HepG2 (cell line): Measurements from ENCODE around the gene BAG3. TPM values are rescaled to one million over a fixed set of nuclear protein-coding genes. Genes with fewer than 3 reads are reported as not detected.

Experiments
- ATAC-seq: fragments of 200-7000 bp; cut with Tn5 transposase; 3 replicates; pipeline ENCODE4 v1.9.1; 2020; ENCODE audit warnings: mild to moderate bottlenecking, moderate library complexity
- BruUV-seq: library from RNA; stranded (reverse); fragments of 400-500 nt; replicated peaks from 2 replicates; lab custom pipeline; 2021; lab: Mats Ljungman, UMichigan
- CTCF ChIA-PET: fragments of 300-600 bp; formaldehyde crosslinking; extraction: SDS; loops from one replicate; lab custom pipeline; 2021; ENCODE audit warnings: low total read pairs, inconsistent platforms, low intra/inter-chr PET ratio; lab: Yijun Ruan, JAX
- POLR2A ChIA-PET: fragments of 350-600 bp; sonication (Branson Sonifier 250); formaldehyde crosslinking; loops from one replicate; lab custom pipeline; 2020; ENCODE audit warnings: antibody characterized with exemption, inconsistent platforms; lab: Yijun Ruan, JAX
- DNase-seq: peaks from one replicate; pipeline ENCODE4 v3.0.0-alpha.2; 2015; ENCODE audit warnings: low spot score
- FAIRE-seq: peaks from 3 replicates; lab custom pipeline; 2011; peaks lifted over from hg19 to GRCh38; lab: Jason Lieb, UNC
- H2AFZ ChIP-seq: one replicate; pipeline ENCODE4 v1.6.1; 2011; ENCODE audit warnings: low read length, inconsistent platforms
- H3K27ac ChIP-seq: fragments of 300-600 bp; 3 replicates; pipeline ENCODE4 v1.8.0; 2011; ENCODE audit warnings: mixed run types, mild to moderate bottlenecking, mixed read lengths, low read length, inconsistent platforms; ENCODE audit not compliant: insufficient read depth; ENCODE audit errors: extremely low read length
- H3K27me3 ChIP-seq, 2 experiments: fragments of 200-600 bp in 1 of 2; 2 replicates in 1 of 2; 3 replicates in 1 of 2; pipeline versions ENCODE4 v1.6.0 to v1.8.0; 2011; ENCODE audit warnings: low read length in 2 of 2, mild to moderate bottlenecking in 2 of 2, moderate library complexity in 2 of 2, inconsistent platforms in 1 of 2; ENCODE audit not compliant: insufficient read depth in 2 of 2, control insufficient read depth in 1 of 2
- H3K36me3 ChIP-seq, 2 experiments: fragments of 200-600 bp in 1 of 2; replicated peaks in 1 of 2; 2 replicates in 1 of 2; 3 replicates in 1 of 2; pipeline versions ENCODE4 v1.5.1 to v1.8.0; 2011; ENCODE audit warnings: low read length in 2 of 2, inconsistent platforms in 1 of 2; ENCODE audit not compliant: insufficient read depth in 2 of 2, control insufficient read depth in 1 of 2
- H3K4me1 ChIP-seq: 2 replicates; pipeline ENCODE4 v1.5.1; 2012; ENCODE audit warnings: low read length, inconsistent platforms; ENCODE audit not compliant: insufficient read depth
- H3K4me2 ChIP-seq: 2 replicates; pipeline ENCODE4 v1.6.0; 2011; ENCODE audit warnings: low read depth, low read length, inconsistent platforms
- H3K4me3 ChIP-seq, 3 experiments: fragments of 200-600 bp in 1 of 3; sonication (generic), shearing (Covaris generic) in 1 of 3; replicated peaks in 1 of 3; 2 replicates each; pipeline ENCODE4 v1.5.1; 2011 to 2016; ENCODE audit warnings: low read length in 3 of 3, inconsistent platforms in 2 of 3, low read depth in 2 of 3, mild to moderate bottlenecking in 2 of 3, control low read depth in 1 of 3, mixed read lengths in 1 of 3; ENCODE audit not compliant: insufficient read depth in 1 of 3
- H3K79me2 ChIP-seq: one replicate; pipeline ENCODE4 v1.6.1; 2011; ENCODE audit warnings: low read length, inconsistent platforms; ENCODE audit not compliant: insufficient read depth
- H3K9ac ChIP-seq: 2 replicates; pipeline ENCODE4 v1.6.0; 2011; ENCODE audit warnings: mild to moderate bottlenecking, low read depth, low read length, inconsistent platforms; ENCODE audit not compliant: insufficient read depth
- H3K9me3 ChIP-seq: 2 replicates; pipeline ENCODE4 v1.5.1; 2012; ENCODE audit warnings: mild to moderate bottlenecking, low read length
- H4K20me1 ChIP-seq: 2 replicates; pipeline ENCODE4 v1.6.0; 2011; ENCODE audit warnings: inconsistent platforms, mild to moderate bottlenecking, low read length, moderate library complexity; ENCODE audit not compliant: insufficient read depth
- CAMTA2 ChIP-seq: sonication (generic); formaldehyde crosslinking; IDR thresholded peaks from 2 replicates; pipeline ENCODE4 v1.4.0; 2020; ENCODE audit warnings: mild to moderate bottlenecking, missing genetic modification reagents, borderline replicate concordance
- EZH2 ChIP-seq: conservative IDR thresholded peaks from 2 replicates; pipeline ENCODE4 v1.6.1; 2012; ENCODE audit warnings: mild to moderate bottlenecking, low read depth, low read length, moderate library complexity
- FOSL2 ChIP-seq: sonication (generic); formaldehyde crosslinking; IDR thresholded peaks from 2 replicates; pipeline ENCODE4 v1.4.0; 2020; ENCODE audit warnings: missing genetic modification reagents
- SIX4 ChIP-seq: sonication (generic); formaldehyde crosslinking; IDR thresholded peaks from 2 replicates; pipeline ENCODE4 v1.4.0; 2020; ENCODE audit warnings: missing genetic modification reagents
- ZBTB26 ChIP-seq: IDR thresholded peaks from 2 replicates; pipeline ENCODE4 v1.6.1; 2016; ENCODE audit warnings: missing compliant biosample characterization, missing genetic modification reagents, borderline replicate concordance
- ZEB1 ChIP-seq: IDR thresholded peaks from 2 replicates; pipeline ENCODE4 v1.6.1; 2012; ENCODE audit warnings: mild to moderate bottlenecking, low read depth, inconsistent platforms; ENCODE audit not compliant: insufficient replicate concordance
- ZFAT ChIP-seq: sonication (generic); formaldehyde crosslinking; conservative IDR thresholded peaks from 2 replicates; pipeline ENCODE4 v1.8.1; 2023; ENCODE audit warnings: missing genetic modification reagents, inconsistent platforms
- ZNF253 ChIP-seq: sonication (generic); formaldehyde crosslinking; IDR thresholded peaks from 2 replicates; pipeline ENCODE4 v1.8.0; 2022; ENCODE audit warnings: mild to moderate bottlenecking, missing genetic modification reagents, borderline replicate concordance
- ZNF550 ChIP-seq: sonication (generic); formaldehyde crosslinking; IDR thresholded peaks from 2 replicates; pipeline ENCODE4 v1.4.0; 2020; ENCODE audit warnings: mild to moderate bottlenecking, missing genetic modification reagents, borderline replicate concordance
- ZSCAN20 ChIP-seq: sonication (generic); formaldehyde crosslinking; IDR thresholded peaks from 2 replicates; pipeline ENCODE4 v1.4.0; 2020; ENCODE audit warnings: missing genetic modification reagents, mild to moderate bottlenecking, borderline replicate concordance
- WGBS: methylation state at CpG from one replicate; pipeline ENCODE4 v1.1.6; 2017; ENCODE audit warnings: low lambda C conversion rate; 5-methylcytosine and 5-hydroxymethylcytosine counted together
- in situ Hi-C: cut with HindIII; loops from 2 replicates; pipeline ENCODE4 v1.10.0; 2017; ENCODE audit warnings: low pct_unique_long_range_greater_than_20kb; ENCODE audit not compliant: extremely low pct_ligation_motif_present
- intact Hi-C: fragments of 100-400 bp; cut with micrococcal nuclease; formaldehyde crosslinking; loops from one replicate; pipeline ENCODE4 v1.10.0; 2022; ENCODE audit not compliant: unreplicated experiment
- polyA plus RNA-seq, 8 experiments: library from polyadenylated mRNA; depleted of rRNA in 3 of 8; stranded (reverse) in 7 of 8; unstranded in 1 of 8; fragments of >200 nt; fragmentation: Illumina TruSeq in 4 of 8; extraction: Trizol in 4 of 8; gene quantifications; 2 replicates each; pipeline versions ENCODE4 v1.2.1 to v1.2.3, GENCODE V29; 2011 to 2016; ENCODE audit warnings: low read depth in 4 of 8, missing spikeins in 1 of 8, mixed read lengths in 1 of 8; ENCODE audit not compliant: insufficient read depth in 1 of 8
- total RNA-seq, 5 experiments: library from RNA; depleted of rRNA; stranded (reverse); fragments of >200 nt; fragmentation: Illumina TruSeq; extraction: Trizol; gene quantifications; 2 replicates each; pipeline ENCODE4 v1.2.3, GENCODE V29; 2016; ENCODE audit warnings: low read depth in 1 of 5
- TF ChIP-seq, protein P1 (sequence below): sonication (generic); formaldehyde crosslinking; IDR thresholded peaks from 2 replicates; pipeline ENCODE4 v1.8.0; 2022; ENCODE audit warnings: mild to moderate bottlenecking, missing genetic modification reagents, borderline replicate concordance

The BAG3 gene
- total and polyA plus RNA-seq, 2 of the 13 experiments (the other 11 are each of a cell fraction or from before 2014, with no cell fraction given), result 2.9 to 6.7 TPM

DNA sequence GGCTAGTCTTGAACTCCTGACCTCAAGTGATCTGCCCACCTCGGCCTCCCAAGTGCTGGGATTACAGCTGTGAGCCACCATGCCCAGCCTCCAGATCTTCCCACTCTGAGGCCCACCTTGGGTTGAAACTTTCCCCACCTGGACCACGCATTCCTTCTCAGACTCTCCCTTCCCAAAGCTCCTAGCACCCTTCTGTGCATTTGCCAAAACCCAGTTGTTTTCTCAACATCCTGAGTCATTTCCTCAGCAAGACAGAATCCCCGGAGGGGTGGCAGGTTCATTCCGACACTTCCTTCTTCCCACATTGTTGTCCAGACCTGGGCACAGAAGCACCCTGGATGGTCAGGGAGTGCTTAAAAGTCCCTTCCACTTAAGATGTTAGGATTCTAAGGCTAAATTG lies 28.9 kb downstream of the BAG3 start:
- POLR2A ChIA-PET, result interaction anchor here (1.0 kb wide), 1 partner anchor 29 kb away, joined by 3 read pairs; the partner anchor contains the start of gene BAG3
- intact Hi-C loops (no loop called here), in situ Hi-C loops (loop anchor here (25.0 kb wide), 1 partner anchor 657 kb away; no protein-coding TSS in a partner anchor)
- Histone ChIP-seq H3K27ac (no peak overlapping the region), H3K27me3 (no peaks in the 10 kb centered on the region), H3K4me3 (no peak overlapping the region), H4K20me1 (no peaks in the 10 kb centered on the region), H3K4me2 (no peak overlapping the region), H3K9ac (no peak overlapping the region), H3K4me1 (no peaks in the 10 kb centered on the region), H2AFZ (no peak overlapping the region), H3K9me3 (no peaks in the 10 kb centered on the region), H3K79me2 (no peaks in the 10 kb centered on the region), H3K36me3 (peaks cover 4 to 26% of the 10 kb centered on the region in 2 experiments)
- CTCF ChIA-PET, result no interaction called here
- no peak for FAIRE-seq
- TF ChIP-seq ZNF550 (no peak), CAMTA2 (CRISPR knock-in tag) (no peak), ZNF253 (CRISPR knock-in tag) (no peak), ZSCAN20 (CRISPR knock-in tag) (no peak), ZFAT (no peak), ZEB1 (no peak), FOSL2 (CRISPR knock-in tag) (no peak), ZBTB26 (CRISPR knock-in tag) (no peak), EZH2 (no peak), SIX4 (CRISPR knock-in tag) (no peak)
- TF ChIP-seq, protein P1, sequence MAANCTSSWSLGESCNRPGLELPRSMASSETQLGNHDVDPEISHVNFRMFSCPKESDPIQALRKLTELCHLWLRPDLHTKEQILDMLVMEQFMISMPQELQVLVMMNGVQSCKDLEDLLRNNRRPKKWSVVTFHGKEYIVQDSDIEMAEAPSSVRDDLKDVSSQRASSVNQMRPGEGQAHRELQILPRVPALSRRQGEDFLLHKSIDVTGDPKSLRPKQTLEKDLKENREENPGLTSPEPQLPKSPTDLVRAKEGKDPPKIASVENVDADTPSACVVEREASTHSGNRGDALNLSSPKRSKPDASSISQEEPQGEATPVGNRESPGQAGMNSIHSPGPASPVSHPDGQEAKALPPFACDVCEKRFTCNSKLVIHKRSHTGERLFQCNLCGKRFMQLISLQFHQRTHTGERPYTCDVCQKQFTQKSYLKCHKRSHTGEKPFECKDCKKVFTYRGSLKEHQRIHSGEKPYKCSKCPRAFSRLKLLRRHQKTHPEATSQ (CRISPR knock-in tag), result no peak
- no peak for ATAC-seq
- WGBS, result 82% methylated on average over 4 of the region's 4 CpGs
- BruUV-seq, result no TSS peak
- DNase-seq, result no peak
